Measurements from ENCODE around the gene PTPN3.
A peak's percentile ranks its signal among the peaks of the same experiment; 100 is the strongest.
"Not testable (repeated sequence)": the region's sequence is repeated elsewhere in the genome, so short reads cannot be mapped to it uniquely, and the experiment has no call there.

The PTPN3 gene

DNA sequence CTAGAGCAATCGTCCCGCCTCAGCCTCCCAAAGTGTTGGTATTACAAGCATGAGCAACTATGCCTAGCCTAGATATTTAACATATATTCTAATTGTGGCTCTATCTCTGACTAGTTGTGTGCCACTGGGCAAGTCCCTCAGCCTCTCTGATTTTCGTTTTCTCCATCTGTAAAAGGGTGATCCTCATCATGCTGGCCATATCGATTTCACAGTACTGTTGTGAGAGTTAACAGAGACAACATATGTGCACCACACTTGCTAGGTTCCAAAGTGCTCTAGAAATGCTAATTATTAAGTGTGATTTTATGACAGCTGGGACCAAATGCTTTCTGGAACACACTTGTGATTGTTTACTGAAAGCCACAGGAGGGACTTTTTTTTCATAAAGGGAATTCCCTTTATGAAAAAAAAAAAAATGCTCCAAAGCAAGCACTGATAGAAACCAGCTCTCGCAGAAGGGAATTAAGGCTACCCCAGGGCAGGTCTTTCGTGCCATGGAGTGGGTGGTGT is 98.8 kb downstream of the PTPN3 start:
- FAIRE-seq: no peak

DNA sequence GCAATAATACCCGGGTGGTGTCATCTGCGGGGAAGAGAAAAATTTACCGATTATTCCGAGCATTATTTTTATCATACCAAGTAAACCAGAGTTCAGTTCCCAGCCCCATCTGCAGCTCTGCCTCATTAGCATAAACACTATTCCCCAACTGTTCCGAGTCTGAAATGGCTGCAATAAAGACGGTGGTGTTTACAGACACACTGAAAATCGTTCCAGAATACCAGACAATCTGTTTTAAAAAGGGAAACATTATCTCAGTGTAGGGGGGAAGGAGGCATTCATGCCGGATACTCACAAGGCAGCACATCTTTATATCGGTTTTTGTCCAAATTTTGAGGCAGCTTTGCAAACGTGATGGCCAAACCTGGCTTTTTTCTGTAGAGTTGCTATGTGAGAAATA is 106.9 kb downstream of the PTPN3 start:
- no peak for FAIRE-seq
- DNase-seq (ENCODE audit: low spot score): no peak

More for the DNA sequence above, 98.8 kb downstream of the PTPN3 start:
- no peak for DNase-seq (ENCODE audit: low spot score)

DNA sequence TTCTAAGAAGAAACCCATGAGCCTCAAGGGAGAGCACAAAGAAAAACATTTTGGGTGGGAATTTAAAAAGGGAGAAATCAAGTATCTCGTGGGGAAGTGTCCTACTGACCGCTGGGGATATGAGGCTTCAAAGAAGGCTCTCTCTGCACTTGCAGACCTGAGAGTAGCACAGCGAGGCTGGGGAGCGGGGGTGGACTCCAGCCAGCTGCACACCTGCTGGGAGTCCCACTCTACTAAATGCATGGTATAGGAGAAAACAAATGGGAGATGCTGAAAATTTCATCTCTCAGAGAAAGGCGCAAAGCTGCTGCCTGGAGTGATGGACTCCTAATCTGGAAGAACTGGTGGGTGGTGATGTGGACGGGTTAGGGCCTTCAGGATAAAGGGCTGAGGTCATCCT is 110.3 kb downstream of the PTPN3 start:
- no peak for FAIRE-seq
- no peak for DNase-seq (ENCODE audit: low spot score)

DNA sequence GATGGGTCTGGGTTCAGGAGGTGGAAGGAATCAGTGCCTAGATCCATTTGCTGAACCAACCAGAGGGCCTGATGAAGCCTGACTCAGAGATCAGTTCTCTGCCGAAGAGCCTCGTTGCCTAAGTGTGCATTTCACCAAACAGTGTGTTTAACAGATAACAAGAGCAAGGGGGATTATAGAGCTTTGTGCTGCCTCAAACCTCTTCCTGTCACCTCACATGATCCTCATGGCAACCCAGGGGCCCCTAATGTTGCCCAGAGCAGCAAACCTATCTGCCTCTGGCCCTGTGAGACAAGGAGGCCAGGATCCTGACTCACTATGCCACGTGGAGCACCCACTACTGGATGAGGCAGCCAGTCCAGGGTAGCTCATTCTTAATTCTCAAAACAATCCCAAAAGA is 110.9 kb downstream of the PTPN3 start:
- FAIRE-seq (no peak), DNase-seq (ENCODE audit: low spot score) (no peak)

DNA sequence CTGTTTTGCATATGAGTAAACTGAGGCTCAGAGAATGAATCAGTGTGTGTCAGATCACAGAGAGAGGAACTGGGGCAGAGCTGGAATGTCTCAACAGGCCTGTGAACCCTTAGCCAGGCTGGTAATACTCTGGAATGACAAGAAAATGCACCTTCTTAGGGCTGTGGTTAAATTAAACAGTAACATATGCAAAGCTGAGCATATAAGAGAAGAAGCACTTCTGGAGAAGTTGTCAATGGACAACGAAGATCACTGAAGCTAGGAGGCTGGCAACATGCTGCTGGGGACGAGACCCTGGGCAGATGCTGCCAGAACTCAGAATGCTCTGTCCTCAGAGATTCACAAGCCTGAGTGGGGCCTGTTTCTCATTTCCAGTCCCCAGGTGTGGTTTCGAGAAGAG is 112.6 kb downstream of the PTPN3 start:
- FAIRE-seq (no peak), DNase-seq (ENCODE audit: low spot score) (no peak)

DNA sequence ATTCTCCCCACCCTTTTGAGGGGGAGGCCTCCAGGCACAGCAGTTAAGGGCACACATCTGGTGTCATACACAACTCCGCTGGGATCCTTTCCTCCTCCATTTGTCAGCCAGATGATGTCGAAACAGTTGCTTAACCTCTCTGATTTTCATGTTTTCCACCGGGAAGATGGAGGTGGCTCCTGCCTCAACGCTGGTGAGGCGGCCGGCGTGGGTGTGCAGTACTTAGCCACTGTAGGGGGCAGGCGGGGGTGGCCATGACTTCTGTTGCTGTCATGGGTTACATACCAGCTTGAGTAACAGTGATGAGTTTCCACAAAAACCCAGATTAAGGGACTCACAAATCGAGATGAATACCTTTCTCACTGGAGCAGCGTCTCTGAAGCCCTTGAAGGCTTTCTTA is 114.2 kb downstream of the PTPN3 start:
- no peak for DNase-seq (ENCODE audit: low spot score)
- no peak for FAIRE-seq

DNA sequence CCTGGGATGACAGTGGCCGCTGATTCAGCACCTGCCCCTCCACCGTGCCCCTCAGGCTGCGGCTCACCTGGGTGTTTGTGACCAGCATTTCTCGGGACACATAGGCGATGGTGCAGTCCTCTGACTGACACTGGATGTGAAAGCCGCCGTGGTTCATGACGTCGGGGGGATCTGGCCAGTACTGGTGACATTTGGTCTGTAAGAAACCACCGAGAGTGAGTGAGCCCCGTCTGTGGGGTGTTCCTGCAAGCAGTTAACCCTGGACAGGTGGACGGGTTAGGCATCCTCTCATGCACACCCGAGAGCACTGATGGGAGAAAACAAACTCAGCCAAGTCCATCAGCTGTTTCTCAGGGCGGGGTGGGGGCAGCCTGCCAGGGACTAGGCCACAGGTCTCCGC is 114.8 kb downstream of the PTPN3 start:
- FAIRE-seq (no peak), DNase-seq (ENCODE audit: low spot score) (no peak)

DNA sequence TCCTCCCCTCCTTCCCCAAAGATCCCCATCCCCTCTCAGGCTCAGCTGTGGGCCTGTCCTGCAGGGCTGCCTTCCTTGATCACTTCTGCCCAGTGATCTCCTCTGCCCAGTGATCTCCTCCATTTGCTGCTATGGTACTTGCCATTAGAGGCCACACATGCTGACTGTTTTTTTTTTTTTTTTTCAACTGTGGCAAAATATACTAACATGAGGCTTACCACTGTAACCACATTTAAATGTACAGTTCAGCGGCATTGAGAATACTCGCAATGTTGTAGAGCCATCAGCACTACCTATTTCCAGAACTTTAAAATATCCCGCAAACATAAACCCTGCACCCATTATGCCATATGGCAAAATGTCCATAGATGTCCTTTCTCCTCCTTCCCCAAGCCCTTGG is 115.5 kb downstream of the PTPN3 start:
- no peak for DNase-seq (ENCODE audit: low spot score)
- no peak for FAIRE-seq

DNA sequence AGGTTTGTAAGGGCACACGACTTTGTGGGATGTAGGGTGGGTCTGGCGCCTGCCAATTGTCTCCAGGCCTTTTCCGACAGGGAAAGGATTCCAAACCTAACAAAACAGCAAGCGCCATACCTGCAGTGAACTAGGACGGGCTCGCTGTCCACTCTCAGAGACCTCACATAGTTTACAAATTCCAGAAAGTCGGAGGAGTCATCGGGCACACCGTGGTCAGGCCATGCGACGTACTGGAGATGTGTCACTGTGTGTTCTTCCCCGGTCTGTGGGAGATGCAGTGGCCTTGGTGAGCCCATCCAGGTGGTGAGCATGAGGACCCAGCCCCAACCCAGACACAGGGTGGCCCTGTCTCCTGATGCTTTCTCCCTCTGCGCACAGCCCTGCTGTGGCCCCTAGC is 115.9 kb downstream of the PTPN3 start:
- FAIRE-seq: no peak
- DNase-seq (ENCODE audit: low spot score): peak; percentile 72

DNA sequence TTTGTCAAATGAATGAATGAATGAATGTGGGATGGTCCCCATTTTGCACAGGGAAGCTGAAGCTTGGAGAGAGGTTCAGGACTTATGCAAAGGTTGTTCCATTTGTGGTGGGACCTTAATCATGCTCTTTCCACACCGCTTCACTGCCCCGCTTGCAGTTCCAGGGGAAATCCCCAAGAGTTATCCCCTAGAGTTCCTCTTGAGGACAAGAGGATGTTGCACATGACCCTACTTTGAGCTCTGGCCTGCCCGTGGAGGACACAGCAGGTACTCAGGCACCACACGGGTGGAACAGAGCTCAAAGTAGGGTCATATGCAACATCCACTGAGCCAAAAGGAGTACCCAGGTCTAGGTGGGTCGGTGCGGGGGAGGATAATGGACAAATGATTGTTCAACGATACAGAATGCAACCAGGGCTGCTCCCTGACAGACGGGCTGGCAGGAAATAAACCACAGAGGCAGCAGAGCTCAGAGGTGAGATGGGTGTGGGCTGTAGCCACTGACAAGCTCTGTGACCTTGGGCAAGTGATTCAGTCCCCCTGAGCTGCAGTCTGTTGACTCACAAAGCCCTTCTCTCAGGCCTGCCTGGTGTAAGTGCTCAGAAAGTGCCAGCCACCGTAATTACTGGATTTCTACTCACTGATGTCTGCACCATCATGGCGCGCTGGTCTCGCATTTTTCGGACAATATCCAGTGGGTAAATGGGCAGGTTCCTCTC is 116.9 kb downstream of the PTPN3 start:
- FAIRE-seq: peak; percentile 96
- DNase-seq (ENCODE audit: low spot score): peak; percentile 97

DNA sequence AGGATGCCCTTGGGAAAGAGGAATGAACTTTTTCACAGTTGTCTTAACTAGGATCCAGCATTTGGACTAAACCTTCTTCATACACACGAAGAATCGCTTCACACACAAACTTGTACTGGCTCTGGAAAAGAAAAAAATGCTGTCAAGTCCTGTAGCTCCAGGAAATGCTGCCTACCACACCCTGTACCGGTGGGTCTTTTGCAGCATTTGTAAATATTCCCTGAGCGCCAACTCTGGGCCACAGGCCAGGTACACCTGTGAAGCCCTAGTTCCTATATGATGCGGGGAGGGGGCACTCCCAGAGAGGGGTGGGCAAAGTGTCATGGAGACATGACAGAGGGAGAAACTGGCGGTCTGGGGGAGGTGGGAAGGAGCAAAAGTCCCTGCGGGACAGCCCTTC is 118.6 kb downstream of the PTPN3 start:
- DNase-seq (ENCODE audit: low spot score) (no peak), FAIRE-seq (no peak)

DNA sequence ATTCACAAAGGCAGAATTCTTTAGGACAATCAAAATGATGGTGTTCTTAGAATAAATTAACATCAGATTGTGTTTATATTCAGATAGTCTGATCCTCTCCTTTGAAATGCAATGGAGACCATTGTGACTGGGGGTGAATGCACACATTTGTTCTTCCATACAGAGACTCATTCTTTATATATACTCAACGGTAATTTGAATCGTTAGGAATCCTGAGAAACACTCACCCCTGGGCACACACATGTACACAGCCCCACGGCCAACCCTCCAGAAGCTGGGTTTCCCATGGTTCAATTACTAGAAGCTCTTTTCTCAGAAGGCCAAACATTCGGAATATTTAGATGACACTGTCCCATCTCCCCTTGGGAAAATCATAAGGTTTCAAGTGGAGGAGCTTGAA is 119.8 kb downstream of the PTPN3 start:
- FAIRE-seq (no peak), DNase-seq (ENCODE audit: low spot score) (no peak)

DNA sequence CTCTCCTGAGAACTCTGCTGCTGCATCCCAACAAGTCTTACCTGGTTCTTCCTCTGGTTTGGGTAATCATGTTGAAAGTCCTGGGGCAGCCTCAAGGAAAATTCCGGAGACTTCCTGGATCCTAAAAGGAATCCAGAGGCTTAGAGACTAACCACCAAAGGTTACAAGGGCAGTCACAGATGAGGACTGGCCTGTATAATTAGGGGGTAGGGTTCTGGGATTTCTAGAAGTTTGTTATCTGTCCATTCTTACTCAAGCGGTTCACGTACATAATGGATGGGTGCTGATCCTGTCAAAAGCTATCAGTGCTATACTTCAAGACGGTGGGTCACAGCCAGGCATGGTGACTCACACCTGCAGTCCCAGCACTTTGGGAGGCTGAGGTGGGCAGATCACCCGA is 125.9 kb downstream of the PTPN3 start:
- DNase-seq (ENCODE audit: low spot score) (peak; percentile 47), FAIRE-seq (no peak)

DNA sequence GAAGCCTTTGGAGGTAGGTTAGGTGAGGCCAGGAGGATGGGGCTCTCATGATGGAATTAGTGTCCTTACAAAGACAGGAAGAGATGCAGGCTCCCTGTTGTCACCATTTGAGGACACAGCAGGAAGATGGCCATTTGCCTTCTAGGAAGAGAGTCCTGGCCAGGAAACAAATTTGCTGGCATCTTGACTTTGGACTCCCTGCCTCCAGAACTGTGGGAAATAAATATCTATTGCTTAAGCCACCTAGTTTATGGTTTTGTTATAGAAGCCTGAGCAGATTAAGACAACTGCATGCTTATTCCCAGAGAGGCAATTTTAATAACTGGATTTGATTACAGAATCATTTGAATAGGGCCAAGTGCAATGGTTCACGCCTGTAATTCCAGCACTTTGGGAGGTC is 126.7 kb downstream of the PTPN3 start:
- DNase-seq (ENCODE audit: low spot score): no peak
- FAIRE-seq: no peak

DNA sequence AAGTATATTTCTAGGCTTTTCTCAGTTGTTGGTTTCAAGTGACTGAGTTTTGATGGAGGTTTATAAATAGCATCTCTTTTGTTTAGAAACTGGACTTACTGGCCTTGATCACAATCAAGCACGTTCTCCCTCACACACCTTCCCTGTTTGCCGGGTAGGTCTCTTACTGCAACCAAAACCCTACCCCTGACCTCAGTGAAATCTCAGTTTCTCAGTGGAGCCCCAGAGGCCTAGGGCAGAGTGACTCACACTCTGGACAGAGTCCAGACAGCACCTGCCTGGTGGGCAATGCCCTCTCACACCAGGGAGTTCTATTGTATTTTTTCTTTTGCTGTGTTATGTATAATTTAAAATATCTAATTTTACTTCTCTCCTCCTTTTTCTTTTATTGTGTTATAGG is 128.8 kb downstream of the PTPN3 start:
- FAIRE-seq: no peak

DNA sequence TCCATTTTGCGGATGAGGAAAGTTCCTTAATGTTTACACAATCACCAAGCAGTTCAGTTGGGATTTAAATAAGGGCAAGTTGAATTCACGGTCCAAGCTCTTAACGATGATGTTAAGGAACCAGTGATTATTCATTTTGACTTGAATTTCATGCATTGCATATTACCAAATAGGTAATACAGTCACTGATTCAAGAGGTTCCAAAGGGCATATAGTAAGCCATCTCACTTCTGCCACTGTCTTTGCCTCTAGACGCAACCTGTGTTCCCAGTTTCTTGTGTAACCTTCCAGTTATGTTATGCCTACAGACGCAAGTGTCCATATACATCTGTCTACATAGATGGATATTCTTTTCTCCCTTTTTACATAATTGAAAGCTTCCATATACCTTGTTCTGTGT is 137.3 kb downstream of the PTPN3 start:
- FAIRE-seq (no peak), DNase-seq (ENCODE audit: low spot score) (no peak)

More for the DNA sequence above, 128.8 kb downstream of the PTPN3 start:
- DNase-seq (ENCODE audit: low spot score): no peak

DNA sequence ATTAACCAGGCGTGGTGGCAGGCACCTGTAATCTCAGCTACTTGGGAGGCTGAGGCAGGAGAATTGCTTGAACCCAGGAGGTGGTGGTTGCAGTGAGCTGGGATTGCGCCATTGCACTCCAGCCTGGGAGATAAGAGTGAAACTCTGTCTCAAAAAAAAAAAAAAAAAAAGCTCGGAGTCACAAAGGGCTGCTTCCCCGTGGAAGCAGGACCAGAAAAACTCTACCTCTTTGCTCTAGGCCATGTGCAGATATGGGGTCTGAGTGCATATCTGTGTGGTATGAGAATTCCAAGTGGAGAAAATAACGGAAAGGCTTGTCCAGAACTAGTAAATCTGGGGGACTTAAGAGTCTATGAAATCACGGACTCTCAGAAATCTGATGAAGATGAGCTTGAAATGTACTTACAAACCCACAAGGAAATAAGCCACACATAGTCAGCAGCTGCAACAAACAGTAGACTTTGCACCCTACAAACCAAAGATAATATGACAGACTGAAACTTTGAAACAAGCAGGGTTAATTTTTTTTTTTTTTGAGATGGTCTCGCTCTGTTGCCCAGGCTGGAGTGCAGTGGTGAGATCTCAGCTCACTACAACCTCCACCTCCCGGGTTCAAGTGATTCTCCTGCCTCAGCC is 139.0 kb downstream of the PTPN3 start:
- DNase-seq (ENCODE audit: low spot score); FAIRE-seq: not testable (repeated sequence)

DNA sequence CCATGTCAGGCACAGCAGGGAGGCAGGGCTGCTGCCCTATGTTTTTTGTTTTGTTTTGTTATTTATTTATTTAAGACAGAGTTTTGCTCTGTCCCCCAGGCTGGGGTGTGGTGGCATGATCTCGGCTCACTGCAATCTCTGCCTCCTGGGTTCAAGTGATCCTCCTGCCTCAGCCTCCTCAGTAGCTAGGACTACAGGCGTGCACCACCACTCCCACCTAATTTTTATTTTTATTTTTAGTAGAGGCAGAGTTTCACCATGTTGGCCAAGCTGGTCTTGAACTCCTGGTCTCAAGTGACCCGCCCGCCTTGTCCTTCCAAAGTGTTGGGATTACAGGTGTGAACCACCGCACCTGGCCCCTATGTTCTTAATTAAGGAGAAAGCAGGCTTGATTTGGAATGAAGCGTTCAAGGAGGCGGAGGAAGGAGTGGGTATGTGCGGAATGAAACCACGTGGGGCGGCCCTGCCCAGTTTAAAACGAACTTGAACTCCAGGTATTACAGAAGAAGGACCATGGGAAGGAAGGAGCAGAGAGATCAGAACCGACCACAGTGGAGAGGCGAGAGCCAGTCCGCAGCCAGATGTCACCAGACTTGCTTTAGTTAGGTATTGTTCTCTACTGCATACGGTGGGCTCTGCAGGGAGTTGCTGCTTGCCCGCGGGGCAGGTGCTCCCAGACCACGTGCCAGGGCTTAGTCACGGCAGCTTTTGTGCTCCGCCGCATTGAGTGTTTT is 142.4 kb downstream of the PTPN3 start:
- DNase-seq (ENCODE audit: low spot score) (no peak), FAIRE-seq (no peak)

DNA sequence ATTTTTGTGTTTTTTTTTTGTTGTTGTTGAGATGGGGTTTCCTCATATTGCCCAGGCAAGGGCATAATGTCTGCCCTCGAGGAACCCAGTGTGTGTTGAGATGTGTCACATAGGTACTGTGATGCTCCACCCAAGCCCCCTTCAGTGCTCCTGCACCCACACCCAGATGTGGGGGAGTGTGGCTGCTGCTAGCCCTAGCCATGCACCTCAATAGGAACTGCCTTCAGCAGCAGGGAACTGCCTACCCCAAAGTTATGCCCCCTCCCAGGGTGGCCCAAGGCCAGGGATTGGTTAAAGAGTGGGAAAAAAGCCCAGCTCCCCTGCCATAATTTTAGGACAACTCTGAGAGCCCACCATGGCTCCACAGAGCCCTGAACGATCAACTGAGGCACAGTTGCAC is 143.9 kb downstream of the PTPN3 start:
- DNase-seq (ENCODE audit: low spot score) (no peak), FAIRE-seq (no peak)

DNA sequence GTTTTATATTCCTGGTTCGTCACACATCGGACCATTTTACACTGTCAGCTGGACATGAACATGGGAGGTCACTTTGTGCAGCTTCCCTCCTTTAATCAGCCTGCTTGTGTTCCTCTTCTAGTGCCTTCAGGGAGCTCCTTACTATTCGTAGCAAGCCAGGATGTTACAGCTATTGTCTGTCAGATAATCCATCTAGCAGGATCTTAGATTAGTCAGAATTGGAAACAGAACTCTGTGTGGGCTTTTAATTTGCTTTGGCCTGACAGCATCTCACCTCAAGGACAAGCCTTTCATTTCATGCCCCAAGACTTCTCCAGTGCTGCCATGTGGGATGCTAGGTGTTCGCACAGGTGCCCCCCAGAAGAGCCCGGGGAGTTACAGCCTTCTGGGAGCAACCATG is 147.1 kb downstream of the PTPN3 start:
- FAIRE-seq (no peak), DNase-seq (ENCODE audit: low spot score) (no peak)

DNA sequence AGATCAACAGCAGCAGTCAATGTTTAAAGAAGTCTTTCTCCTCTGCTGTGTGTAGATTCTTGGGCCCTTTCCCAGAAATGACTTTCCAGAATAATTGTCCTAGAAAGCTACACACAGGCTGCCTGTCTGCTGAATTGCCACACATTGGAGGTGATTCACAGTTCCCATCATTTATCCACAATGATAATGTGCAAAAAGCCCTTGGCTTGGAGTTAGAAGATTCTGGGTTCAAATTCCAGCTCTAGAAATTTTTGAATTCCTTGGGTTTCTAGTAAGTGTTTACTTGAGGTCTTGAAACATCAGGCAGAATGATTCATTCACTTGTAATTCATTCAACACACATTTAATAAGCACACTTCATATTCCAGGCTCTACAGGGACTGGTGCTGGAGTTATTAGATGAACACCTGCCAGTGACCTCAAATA is 148.7 kb downstream of the PTPN3 start:
- DNase-seq (ENCODE audit: low spot score) (peak; percentile 69), FAIRE-seq (peak; percentile 57)

DNA sequence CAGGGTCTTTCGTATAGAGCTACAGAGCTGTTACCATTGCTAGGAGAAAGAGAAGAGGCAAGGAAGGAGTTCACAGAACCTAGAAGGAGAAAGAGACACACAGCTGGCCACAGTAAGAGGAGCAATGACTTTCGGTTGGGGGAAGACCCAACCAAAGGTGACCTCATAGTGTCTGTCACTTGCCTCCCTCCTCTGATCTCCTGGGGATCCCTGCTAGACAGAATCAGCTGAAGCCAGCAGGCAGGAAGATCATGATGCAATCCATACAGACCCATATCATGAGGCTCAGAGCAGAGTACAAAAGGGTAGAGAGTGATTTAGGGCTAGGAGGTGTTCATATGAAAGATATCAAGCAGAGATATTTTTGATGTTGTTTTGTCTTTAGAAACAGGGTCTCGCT is 151.2 kb downstream of the PTPN3 start:
- FAIRE-seq (no peak), DNase-seq (ENCODE audit: low spot score) (no peak)
